Keratinocyte (primary cell): ENCODE results near the gene ZNF761.
"Not testable (repeated sequence)": the region's sequence is repeated elsewhere in the genome, so short reads cannot be mapped to it uniquely, and the experiment has no call there.

ENCODE experiments used
- EZH2 ChIP-seq: IDR thresholded peaks from one replicate; pipeline ENCODE4 v1.6.1; 2012; ENCODE audit warnings: inconsistent platforms, mild to moderate bottlenecking, low read length, moderate library complexity
- TF ChIP-seq, protein P1 (sequence below), 3 experiments: IDR thresholded peaks in 1 of 3; conservative IDR thresholded peaks in 1 of 3; optimal IDR thresholded peaks in 1 of 3; 2 replicates in 2 of 3; 3 replicates in 1 of 3; pipeline versions ENCODE3 to v1.5.1; 2011; ENCODE audit warnings: low read length in 3 of 3, mild to moderate bottlenecking in 3 of 3, moderate library complexity in 2 of 3, control low read depth in 1 of 3, inconsistent platforms in 1 of 3; ENCODE audit not compliant: insufficient read depth in 2 of 3; ENCODE audit errors: extremely low read depth in 1 of 3

DNA sequence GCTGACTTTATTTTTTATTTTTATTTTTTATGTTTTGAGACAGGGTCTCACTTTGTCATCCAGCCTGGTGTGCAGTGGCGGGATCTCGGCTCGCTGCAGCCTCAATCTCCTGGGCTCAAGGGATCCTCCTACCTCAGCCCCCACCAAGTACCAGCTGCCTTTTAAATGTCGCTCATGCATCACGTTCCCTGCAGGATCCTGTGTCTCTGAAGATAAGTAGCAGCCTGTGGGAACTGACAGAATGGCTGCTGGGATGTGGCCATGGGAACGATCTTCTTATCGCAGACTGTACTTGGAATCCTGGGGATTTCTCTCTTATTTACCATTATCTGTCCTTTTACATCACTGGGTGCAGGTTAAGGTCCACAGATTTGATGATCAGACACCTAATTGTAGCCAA, 71.4 kb downstream of the ZNF761 start:
- TF ChIP-seq, protein P1, sequence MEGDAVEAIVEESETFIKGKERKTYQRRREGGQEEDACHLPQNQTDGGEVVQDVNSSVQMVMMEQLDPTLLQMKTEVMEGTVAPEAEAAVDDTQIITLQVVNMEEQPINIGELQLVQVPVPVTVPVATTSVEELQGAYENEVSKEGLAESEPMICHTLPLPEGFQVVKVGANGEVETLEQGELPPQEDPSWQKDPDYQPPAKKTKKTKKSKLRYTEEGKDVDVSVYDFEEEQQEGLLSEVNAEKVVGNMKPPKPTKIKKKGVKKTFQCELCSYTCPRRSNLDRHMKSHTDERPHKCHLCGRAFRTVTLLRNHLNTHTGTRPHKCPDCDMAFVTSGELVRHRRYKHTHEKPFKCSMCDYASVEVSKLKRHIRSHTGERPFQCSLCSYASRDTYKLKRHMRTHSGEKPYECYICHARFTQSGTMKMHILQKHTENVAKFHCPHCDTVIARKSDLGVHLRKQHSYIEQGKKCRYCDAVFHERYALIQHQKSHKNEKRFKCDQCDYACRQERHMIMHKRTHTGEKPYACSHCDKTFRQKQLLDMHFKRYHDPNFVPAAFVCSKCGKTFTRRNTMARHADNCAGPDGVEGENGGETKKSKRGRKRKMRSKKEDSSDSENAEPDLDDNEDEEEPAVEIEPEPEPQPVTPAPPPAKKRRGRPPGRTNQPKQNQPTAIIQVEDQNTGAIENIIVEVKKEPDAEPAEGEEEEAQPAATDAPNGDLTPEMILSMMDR (optimal IDR thresholded peaks at IDR 0.05 in 1 of 3, IDR thresholded peaks at IDR 0.05 in 1 of 3, conservative IDR thresholded peaks at IDR 0.05 in 1 of 3; ENCODE audit: extremely low read depth in 1 of 3, insufficient read depth in 2 of 3, low read length in 3 of 3), result not testable (repeated sequence)
- TF ChIP-seq EZH2, result not testable (repeated sequence)
